D721Med (cell line): ENCODE results near the gene TADA2B.

ENCODE experiments used
- DNase-seq: peaks from one replicate; pipeline ENCODE4 v3.0.0; 2011; ENCODE audit warnings: low spot score; ENCODE audit not compliant: insufficient read length
- FAIRE-seq: peaks from 2 replicates; lab custom pipeline; 2011; peaks lifted over from hg19 to GRCh38; lab: Jason Lieb, UNC
- TF ChIP-seq, protein P1 (sequence below): IDR thresholded peaks from 2 replicates; pipeline ENCODE4 v1.5.1; 2012; ENCODE audit warnings: mild to moderate bottlenecking, control low read depth; ENCODE audit not compliant: insufficient read depth; ENCODE audit errors: missing control alignments

TADA2B gene

GRCh38 chr4:7052313-7052712, 9.1 kb downstream of the TADA2B start:
- DNase-seq (no peak), FAIRE-seq (no peak)
- TF ChIP-seq, protein P1, sequence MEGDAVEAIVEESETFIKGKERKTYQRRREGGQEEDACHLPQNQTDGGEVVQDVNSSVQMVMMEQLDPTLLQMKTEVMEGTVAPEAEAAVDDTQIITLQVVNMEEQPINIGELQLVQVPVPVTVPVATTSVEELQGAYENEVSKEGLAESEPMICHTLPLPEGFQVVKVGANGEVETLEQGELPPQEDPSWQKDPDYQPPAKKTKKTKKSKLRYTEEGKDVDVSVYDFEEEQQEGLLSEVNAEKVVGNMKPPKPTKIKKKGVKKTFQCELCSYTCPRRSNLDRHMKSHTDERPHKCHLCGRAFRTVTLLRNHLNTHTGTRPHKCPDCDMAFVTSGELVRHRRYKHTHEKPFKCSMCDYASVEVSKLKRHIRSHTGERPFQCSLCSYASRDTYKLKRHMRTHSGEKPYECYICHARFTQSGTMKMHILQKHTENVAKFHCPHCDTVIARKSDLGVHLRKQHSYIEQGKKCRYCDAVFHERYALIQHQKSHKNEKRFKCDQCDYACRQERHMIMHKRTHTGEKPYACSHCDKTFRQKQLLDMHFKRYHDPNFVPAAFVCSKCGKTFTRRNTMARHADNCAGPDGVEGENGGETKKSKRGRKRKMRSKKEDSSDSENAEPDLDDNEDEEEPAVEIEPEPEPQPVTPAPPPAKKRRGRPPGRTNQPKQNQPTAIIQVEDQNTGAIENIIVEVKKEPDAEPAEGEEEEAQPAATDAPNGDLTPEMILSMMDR: no peak

DNA sequence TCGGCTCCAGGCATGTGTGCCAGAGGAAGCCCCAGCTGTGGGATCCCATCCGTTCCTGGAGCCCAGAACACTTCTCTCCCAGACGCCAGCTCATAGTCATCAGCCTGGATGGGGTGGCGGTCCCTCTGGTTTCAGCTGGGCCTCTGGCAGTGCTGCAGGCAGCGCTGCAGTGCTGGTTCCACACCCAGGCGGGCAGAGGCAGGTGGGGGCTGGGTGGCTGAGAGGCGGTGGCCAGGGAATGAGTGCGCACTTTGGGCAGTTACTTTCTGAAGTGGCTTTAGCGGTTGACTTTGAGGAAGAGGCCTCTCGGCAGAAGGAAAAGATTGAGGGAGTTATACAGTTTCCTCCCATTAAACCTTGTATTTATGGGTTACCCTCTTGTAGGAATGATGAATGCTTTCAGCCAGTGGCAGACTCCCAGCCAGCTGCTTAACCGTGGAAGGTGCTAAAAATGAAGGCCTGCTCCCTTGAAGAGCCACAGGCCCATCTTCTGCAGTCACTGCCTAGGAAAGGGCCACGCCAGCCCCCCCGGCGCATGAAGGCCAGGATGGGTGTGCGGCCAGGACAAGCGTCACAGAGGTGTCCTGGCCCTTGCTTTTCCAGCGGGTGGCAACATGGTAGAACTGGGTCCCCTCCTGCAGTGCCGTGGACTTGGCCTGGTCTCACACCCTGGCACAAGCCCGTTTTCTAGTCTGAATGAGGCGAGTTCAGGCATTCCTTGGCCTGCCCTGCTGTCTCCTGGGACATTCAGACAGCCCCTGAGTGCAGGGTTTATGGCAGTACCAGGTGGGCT, 9.9 kb downstream of the TADA2B start:
- DNase-seq: no peak
- TF ChIP-seq, protein P1: no peak
- FAIRE-seq: no peak

- TF ChIP-seq, protein P1: no peak
- no peak for FAIRE-seq
- DNase-seq: no peak
These were observed 11.1 kb downstream of the TADA2B start for GRCh38 chr4:7054106-7054880.

GRCh38 chr4:7055111-7055989, 12.2 kb downstream of the TADA2B start:
- no peak for DNase-seq
- TF ChIP-seq, protein P1: no peak
- no peak for FAIRE-seq

DNA sequence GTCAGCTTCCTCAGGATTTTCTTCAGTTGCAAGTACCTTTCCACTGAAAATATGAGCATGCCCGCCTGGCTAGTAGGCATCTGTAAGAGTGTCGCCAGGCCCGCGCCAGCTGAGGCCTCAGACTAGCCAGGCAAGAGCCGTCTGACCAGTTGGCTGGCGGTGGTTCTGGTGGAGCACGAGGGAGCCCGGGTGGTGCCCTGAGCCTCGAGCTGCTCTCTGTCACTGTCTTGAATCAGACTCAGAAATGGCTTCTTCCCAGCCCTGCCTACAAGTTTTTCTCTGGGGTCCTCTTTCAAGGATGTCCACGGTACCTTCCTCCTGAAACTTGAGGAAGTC, 12.8 kb downstream of the TADA2B start:
- FAIRE-seq: no peak
- no peak for DNase-seq
- TF ChIP-seq, protein P1: no peak

GRCh38 chr4:7058792-7059191, 15.6 kb downstream of the TADA2B start:
- FAIRE-seq: no peak
- DNase-seq: no peak
- TF ChIP-seq, protein P1: no peak
